Glomerular visceral epithelial cell (primary cell): Measurements from ENCODE around the gene TICAM1.
"Not testable (repeated sequence)": the region's sequence is repeated elsewhere in the genome, so short reads cannot be mapped to it uniquely, and the experiment has no call there.

Source experiments
- DNase-seq: peaks from one replicate; pipeline ENCODE4 v3.0.0-alpha.2; 2016; ENCODE audit errors: extremely low spot score

Gene TICAM1

DNA sequence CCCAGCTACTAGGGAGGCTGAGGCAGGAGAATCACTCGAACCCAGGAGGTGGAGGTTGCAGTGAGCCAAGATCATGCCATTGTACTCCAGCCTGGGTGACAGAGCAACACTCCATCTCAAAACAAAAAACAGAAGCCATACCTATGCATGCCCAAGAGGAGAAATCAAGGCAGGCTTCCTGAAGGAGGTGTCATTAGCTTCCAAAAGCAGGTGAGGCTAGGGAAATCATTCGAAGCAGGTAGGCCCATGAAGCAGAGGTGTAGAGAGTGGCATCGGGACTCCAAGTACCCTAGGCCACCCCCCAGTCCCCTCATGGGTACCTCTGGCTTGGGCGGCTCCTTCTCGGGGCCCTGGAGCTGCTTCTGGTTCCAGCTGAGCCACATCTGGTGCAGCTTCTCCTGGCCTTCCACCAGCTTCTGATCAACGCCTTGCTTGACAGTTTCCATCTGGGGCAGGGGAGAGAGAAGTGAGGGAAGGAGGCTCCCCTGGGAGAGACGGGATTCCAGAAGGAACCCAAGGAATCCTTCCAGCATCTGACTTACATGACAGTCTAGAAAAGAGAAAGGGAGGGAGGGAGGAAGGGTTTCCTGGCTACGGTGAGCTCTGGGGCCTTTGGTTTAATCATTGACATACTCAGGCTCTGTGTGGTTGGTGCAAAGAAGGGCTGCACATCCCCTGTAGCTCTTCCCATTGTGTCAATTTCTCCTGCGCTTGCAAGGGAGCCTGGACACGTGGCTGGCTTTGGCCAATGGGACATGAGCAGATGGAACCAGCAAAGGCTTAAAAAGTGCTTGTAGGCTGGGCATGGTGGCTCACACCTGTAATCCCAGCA is 13.1 kb upstream of the TICAM1 start:
- DNase-seq, result peak; percentile 91

DNA sequence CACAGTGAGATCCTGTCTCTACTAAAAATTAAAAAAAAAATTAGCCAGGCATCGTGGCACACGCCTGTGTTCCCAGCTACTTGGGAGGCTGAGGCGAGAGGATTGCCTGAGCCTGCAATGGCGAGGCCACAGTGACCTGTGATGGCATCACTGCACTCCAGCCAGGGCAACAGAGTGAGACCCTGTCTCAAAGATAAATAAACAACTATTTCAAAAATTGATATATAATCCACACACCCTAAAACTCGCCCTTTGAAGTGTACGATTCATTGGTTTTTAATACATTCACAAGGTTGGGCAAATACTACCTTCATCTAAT is 12.1 kb upstream of the TICAM1 start:
- no peak for DNase-seq

DNA sequence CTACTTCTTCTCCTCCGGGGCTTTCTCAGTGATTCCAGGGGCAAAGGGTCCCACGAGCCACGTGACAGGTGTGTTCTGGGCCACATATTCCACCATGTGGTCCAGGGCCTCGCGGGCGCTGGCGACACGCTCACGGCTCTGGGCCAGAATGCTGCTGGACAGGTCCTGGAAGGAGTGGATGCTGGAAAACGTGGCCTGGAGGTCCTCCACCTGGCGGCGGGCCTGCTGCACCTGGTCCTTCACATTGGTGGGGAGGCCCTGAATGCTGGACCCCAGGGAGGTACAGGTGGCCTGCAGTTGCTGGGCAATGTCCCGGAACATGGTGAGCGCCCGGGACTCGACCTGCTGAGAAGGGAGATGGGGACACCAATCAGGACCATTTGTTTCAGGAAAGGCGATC is 7.7 kb upstream of the TICAM1 start:
- no peak for DNase-seq

DNA sequence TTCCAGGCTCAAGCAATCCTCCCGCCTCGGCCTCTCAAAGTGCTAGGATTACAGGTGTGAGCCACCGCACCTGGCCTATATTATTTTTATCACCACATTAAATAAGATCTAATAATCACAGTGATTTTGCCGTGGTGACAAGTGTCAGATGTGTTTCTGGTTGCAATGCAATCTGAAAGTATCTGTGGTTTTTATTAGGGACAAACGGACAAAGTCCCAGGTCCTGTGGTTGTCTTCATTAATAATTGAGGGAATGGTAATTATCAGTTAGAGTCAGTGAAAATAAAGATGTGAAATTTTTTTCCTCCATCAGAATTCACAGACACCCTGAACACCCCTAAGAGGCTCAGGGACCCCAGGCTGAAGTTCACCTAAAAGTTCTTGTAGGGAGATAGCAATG is 1.3 kb upstream of the TICAM1 start:
- no peak for DNase-seq

DNA sequence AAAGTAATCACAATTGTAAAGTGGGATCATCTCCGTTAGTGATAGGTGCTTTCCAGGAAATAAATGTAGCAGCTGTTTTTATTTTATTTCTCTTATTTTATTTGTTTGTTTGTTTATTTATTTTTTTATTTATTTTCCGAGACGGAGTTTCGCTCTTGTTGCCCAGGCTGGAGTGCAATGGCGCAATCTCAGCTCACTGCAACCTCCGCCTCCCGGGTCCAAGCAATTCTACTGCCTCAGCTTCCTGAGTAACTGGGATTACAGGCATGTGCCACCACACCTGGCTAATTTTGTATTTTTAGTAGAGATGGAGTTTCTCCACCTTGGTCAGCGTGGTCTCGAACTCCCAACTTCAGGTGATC is 448 bp upstream of the TICAM1 start:
- not testable (repeated sequence) for DNase-seq

DNA sequence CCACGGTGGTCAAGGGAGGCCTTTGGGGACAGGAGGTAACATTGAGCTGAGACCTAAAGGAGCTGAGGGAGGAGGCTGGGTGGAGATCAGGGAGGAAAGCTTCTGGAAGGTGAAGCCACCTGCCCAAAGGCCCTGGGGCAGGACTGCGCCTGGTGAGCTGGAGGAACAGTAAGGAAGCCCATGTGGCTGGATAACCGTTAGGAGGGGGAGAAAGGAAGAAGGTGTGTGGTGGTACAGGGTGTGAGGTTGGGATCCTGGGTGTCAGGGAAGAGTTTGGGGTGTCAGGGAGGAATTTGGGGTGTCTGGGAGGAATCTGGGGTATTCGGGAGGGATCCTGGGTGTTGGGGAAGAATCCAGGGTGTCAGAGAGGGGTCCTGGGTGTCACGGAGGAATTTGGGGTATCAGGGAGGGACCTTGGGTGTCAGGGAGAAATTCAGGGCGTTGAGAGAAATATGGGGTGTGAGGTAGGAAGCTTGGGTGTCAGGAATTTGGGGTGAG is 695 bp downstream of the TICAM1 start:
- no peak for DNase-seq

DNA sequence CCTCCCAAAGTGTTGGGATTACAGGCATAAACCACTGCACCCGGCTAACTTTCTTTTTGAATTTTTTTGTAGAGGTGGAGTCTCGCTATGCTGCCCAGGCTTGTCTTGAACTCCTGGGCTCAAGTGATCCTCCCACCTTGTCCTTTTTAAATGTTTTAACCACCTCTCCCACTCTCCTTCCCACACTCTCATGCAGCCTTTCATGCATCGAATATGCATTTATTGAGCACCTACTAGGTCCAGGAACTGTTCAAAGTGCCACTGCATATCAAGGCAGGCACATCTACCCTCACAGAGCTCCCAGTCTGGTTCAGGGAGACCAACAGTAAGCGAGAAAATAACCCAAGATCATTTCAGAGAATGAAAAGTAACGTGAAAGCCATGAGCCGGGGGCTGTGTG is 1.2 kb downstream of the TICAM1 start:
- no peak for DNase-seq

DNA sequence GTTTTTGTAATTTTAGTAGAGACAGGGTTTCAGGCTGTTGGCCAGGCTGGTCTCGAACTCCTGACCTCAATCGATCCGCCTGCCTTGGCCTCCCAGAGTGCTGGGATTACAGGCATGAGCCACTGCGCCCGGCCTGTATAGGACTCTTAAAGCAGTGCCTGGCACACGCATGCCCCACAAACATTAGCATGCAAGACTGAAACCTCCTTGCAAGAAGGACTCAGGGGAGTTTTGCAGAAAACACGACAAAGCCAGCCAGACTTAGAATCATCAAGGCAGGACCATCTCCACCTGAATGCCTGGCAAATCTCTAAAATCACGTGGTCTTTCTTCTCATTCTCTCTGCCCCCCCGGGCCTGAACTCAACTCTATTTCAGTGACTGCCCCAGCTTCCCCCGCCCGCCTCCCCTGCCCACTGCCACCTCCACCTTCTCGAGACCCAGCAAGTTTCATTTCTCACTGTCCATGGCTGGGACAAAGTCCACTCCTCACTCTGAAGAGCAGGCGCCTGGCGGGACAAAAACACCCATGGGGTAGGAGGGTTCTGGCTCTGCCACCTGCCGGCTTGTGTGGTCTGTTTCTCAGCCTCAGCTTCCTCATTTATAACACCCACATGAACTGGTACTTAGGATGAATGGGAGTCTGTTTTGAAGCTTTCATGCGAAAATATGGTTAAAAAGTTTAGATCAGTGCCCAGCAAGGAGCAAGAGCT is 2.4 kb downstream of the TICAM1 start:
- no peak for DNase-seq

DNA sequence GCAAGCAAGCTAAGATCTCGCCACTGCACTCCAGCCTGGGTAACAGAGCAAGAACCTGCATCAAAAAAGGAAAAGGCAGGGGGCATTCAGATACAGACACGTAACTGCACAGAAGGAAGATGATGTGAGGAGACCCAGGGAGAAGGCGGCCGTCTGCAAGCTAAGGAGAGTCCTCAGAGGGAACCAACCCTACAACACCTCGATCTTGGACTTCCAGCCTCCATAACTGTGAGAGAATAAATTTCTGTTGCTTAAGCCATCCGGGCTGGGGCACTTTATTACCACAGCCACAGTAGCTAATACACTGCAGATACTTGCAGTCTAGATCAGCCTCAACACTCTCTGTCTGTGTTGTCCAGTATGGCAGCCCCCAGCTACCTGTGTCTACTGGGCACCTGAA is 7.9 kb downstream of the TICAM1 start:
- no peak for DNase-seq

DNA sequence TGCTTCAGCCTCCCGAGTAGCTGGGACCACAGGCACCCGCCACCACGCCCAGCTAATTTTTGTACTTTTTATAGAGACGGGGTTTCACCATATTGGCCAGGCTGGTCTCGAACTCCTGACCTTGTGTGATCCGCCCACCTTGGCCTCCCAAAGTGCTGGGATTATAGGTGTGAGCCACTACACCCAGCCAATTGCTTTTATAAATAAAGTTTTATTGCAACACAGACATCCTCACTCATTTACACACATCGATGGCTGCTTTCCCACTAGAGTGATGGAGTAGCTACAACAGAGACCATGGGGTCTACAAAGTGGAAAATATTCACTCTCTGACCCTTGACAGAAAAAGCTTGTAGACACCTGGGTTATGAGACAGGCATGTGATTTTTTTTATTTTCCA is 9.2 kb downstream of the TICAM1 start:
- not testable (repeated sequence) for DNase-seq

DNA sequence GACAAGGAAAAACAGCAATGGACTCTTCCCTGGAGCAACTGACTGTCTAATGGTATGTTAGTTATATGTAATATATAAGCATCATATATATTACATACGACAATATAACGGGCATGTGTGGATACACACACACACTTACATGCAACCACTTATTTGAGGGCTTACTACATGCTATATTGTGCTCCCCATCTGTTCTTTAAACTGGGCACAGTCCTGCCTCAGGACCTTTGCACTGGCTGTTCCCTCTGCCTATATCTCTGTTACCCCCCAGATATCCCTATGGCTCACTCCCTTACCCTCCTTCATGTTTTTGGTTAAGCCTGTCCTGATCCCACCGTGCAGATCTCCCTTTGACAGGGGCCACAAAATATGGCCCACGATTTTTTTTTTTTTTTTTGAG is 10.2 kb downstream of the TICAM1 start:
- no peak for DNase-seq

DNA sequence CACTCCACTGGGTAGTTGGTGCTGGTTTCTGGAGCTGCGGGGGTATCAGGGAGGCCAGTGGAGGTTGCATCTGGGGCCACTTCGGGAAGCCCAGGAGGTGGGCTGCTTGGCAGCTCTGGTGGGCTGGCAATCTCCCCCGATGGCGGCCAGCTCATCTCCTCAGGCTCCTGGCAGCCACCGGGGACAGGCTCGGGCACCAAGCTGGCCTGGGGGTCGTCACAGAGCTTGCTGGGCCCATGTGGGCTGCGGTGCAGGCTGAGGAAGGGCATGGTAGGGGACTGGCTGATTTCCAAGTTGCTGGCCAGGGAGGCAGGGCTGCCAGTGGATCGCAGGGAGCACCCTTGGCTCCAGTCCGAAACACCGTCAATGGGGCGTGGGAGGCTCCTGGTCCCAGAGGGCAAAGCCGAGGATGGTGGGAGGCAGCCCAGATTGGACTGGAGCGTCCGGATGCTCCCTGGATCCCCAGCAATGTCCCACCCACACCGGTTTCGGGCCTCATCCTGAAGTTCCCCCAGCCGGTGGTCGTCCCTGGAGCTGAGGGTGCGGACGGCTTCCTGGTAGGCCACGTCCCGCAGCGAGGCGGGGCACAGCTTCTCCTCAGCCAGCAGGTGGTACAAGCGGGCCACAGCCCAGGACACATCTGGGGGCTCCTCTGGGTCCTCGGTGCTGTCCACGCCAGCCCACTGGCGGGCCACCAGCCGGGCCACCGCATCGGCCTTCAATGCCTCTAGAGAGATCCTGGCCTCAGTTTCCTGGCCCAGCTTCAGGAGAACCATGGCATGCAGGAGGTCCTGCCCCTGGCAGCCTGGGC is 13.8 kb downstream of the TICAM1 start:
- DNase-seq, result no peak

DNA sequence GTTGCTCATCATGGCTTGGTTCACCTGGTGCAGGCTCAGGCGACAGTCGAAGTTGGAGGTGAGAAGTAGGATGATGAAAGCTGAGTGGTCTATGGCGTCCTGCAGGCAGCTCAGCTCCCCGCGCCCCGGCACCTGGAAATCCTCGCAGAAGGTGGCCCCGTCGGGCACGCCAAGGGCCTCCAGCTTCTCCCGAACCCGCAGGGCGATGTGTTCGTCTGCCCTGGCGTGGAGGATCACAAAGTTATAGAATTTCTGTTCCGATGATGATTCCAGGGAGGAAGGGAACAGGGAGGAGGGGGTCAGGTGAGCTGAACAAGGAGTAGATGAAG is 14.6 kb downstream of the TICAM1 start:
- DNase-seq, result no peak

DNA sequence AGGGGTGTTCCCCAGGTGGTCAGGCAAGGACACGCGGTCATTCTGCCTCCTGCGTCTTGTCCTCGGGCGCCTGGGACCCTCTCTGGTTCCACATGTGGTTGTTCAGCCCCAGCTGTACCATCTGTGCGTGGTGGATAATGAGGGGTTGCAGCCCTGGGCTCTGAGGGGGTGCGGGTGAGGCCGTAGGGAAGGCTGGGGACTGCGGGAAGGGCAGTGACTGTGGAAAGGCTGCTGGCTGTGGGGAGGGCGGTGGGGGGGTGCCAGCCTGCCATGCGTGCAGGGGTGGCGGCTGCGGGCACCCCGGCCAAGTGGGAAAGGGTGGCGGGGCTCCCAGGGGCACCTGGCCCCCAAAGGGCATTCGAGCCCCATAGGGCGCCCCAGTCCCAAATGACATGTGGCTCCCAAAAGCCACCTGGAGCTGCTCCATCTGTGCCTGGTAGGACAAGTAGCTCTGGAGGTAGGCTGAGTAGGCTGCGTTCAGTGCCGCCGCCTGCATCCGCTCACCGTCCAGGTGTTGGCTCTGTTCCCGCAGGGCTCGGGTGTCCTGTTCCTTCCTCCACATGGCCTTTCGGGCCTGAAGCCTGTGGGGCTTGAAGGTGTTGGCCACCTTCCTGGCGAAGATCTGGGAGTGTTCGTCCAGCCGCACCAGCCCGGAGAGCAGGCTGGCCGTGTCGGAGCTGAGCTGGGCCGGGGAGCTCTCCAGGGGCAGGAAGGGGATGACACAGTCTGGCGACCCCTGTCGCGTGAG is 15.1 kb downstream of the TICAM1 start:
- DNase-seq, result no peak

DNA sequence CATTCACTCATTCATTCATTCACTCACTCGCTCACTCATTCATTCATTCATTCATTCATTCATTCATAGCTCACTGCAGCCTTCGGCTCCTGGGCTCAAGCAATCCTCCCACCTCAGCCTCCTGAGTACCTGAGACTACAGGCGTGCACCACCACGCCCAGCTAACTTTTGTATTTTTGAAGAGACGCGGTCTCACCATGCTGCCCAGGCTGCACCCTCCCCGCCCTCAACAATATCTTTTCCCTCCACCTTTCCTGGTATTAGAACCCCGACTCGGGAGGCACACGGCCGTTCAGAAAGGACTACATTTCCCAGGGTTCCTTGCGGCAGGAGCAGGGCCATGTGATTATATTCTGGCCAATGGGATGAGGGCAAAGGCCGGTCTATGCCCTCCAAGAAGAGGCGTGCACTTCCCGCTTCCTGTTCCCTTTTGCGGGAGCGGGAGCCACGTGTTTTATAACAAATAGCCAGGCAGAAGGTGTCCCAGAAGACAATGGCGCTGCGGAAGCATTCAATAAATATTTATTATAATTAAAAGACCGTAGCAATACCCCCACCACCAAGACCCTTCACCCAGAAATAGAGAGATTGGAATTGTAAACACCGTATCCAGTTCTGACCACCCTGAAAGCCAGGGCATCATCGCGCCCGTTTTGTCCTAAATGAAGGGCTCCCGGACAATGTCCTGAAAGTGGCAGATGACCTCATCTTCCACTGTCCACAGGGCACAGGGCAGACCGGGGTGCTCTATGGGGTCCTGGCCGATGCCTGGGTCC is 15.9 kb downstream of the TICAM1 start:
- DNase-seq, result peak; percentile 66

DNA sequence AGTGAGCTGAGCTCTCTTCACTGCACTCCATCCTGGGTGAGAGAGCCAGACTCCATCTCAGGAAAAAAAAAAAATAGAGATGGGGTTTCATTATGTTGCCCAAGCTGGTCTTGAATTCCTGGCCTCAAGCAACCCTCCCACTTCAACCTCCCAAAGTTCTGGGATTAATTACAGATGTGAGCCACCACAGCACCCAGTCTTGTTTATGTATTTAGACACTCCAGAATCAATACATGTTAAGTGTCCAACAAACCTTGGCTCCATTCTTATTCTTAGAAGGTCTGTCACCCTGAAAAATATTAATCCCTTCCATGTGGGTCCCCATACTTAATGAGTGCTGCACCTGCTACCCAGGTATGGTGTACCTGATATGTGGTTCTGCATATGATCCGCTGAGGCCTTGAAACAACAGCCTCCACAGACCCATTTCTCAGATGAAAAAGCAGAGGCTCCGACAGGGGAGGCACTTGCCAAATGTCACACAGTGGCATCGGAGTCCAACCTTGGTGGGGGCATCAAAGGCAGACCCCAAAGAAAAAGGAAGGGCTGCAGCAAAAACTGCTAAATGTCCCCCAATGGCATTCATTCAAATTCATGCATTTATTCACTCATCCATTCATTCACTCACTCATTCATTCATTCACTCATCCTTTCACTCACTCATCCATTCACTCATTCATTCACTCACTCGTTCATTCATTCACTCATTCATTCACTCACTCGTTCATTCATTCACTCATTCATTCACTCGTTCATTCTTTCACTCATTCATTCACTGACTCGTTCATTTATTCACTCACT is 16.7 kb downstream of the TICAM1 start:
- DNase-seq, result no peak

DNA sequence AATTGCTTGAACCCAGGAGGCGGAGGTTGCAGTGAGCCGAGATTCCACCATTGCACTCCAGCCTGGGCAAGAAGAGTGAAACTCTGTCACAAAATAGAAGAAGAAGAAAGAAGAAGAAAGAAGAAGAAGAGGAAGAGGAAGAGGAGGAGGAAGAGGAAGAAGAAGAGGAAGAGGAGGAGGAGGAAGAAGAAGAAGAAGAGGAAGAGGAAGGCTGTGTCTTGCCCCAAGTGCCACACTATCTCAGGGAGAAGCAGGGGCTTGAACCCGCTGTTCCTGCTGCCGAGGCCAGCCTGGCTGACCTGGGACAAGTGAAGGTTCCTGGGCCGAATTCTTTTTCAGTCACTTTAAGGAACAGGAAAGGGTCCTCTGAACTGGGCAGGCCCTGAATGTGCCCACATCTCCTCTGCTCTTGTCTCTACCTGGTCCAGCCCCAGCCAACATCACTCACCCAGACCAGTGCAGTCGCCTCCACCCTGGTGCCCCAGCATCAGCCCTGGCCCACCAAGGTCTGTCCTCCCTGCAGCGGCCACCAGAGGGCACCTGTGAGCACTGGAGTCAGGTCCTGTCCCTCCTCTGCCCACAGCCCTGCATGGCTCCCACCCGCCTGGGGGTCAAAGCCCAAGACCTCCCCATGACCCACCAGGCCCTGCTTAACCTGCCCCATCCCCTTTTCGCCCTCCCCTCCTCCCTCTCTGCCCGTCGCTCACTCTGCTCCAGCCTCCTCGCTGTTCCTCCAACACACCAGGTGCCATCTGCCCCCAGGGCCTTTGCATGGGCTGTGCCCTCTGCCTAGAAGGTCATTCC is 20.0 kb downstream of the TICAM1 start:
- DNase-seq, result peak; percentile 78

DNA sequence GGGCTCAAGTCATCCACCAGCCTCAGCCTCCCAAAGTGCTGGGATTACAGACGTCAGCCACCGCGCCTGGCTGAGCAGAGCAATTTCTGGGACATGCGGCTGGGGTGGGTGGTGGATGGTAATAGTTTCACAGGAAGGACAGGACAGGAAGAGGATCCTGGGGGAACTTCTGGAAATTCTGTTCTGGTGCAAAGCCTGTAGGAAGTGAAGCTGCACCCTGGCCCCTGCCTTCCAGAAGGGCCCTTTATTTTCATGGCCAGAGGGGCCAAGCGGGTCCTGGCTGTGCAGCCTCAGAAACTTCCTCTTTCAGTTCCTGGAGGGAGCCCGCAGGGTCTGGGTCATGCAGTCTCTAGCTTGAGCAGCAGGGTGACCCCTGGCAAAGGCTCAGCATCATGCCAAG is 24.3 kb downstream of the TICAM1 start:
- peak; percentile 51 for DNase-seq

DNA sequence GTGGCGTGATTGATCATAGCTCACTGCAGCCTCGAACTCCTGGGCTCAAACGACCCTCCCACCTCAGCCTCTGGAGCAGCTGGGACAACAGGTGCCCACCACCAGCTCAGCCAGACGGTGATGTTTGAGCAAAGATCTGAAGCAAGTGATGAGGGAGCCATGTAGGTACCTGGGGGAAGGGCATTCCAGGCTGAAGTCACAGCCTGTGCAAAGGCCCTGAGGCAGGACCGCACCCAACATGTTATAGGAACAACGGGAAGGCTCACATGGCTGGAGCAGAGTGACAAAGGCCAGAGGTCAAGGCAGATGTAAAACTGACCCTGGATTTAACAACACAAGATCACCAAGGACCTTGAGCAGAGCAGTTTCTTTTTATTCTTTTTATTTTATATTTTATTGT is 25.1 kb downstream of the TICAM1 start:
- DNase-seq, result no peak

DNA sequence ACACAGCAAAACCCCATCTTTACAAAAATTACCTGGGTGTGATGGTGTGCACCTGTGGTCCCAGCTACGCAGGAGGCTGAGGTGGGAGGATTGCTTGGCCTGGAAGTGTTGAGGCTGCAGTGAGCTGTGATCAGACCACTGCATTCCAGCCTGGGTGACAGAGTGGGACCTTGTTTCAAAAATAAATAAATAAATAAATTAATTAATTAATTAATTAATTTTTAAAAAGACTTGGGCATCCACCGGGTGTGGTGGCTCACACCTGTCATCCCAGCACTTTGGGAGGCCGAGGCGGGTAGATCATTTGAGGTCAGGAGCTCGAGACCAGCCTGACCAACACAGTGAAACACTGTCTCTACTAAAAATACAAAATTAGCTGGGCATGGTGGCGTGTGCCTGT is 26.4 kb downstream of the TICAM1 start:
- DNase-seq, result not testable (repeated sequence)
